ENCODE results near the gene VSIG10. TPM values are rescaled to one million over a fixed set of nuclear protein-coding genes. Genes with fewer than 3 reads are reported as not detected.
"Not testable (repeated sequence)": the region's sequence is repeated elsewhere in the genome, so short reads cannot be mapped to it uniquely, and the experiment has no call there.

Gene VSIG10
- total RNA-seq, 1 experiment from 2014 or later = 18.0 TPM

DNA sequence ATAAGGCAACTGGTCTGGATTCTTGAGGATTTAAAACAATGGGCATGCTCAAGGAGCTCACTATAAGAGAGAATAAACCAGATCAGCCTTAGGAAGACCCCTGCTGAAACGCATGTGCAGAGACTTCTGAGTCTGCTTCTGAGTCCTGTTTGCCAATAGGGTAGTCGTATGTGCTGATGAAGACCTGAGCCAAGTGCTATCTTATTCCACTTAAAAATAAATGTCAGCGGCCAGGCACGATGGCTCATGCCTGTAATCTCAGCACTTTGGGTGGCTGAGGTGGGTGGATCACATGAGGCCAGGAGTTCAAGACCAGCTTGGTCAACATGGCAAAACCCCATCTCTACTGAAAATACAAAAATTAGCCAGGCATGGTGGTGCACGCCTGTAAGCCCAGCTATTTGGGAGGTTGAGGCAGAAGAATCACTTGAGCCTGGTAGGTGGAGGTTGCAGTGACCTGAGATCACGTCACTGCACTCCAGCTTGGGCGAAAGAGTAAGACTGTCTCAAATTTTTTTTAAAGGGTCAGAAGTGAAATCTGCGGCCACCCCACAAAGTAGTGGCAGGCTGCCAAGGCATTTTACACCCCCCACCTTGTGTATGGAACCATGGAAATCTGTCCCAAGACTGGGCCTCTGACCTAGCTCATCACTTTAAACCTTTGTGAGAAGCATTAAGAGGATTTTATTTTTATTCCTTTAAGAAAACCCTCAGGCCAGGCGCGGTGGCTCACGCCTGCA, 67.0 kb downstream of the VSIG10 start:
- no peak overlapping the region for H3K4me3 ChIP-seq
- H3K36me3 ChIP-seq = peaks cover 61% of the 10 kb centered on the region
- H3K27me3 ChIP-seq = no peaks in the 10 kb centered on the region
- no peaks in the 10 kb centered on the region for H3K4me1 ChIP-seq
- H3K9me3 ChIP-seq (replicated peaks) = no peaks in the 10 kb centered on the region
- DNase-seq = no peak
- no peak overlapping the region for H3K27ac ChIP-seq

- Histone ChIP-seq H3K27me3 (no peaks in the 10 kb centered on the region), H3K4me3 (no peak overlapping the region), H3K36me3 (peaks cover 65% of the 10 kb centered on the region), H3K4me1 (no peaks in the 10 kb centered on the region), H3K9me3 (replicated peaks) (no peaks in the 10 kb centered on the region), H3K27ac (no peak overlapping the region)
- DNase-seq = no peak
Measured at GRCh38 chr12:118035190-118036041, 68.4 kb downstream of the VSIG10 start.

DNA sequence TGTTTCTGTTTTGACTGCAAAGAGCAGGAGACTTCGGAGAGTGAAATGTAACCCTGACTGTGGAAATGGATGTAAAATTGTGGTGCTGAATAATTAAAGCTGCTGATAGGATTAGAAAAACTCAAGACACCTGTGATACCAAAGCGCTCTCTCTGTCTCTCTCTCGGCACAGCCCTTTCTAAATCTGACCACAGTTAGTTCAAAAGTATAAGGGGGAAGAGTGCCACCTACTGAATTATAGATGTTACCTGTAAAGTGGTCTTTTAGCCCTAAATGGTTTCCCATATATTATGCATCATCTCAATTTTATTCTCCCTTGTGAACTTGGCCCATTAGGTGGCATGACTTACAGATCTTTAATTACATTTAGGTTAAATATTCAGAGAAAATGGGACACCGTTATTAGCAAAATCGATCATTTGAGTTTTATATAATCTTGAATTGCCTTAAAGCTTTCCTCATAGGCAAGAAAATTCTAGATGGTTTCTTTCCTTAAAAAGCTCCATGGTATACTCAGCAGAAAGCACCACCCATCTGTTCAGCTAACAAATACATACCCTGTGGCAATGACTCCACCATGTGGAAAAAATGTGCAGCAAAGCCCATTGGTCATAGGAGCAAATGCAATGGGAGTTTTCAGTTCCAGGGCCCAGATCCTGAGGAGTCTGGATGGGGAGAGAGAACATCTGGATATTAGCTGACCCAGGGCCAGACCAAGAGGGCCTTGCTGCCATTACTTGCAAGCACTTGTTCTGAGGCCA, 69.2 kb downstream of the VSIG10 start:
- DNase-seq = peak; percentile 13 to 27
- no peak overlapping the region for H3K4me3 ChIP-seq

GRCh38 chr12:118033902-118034301, 69.9 kb downstream of the VSIG10 start:
- no peaks in the 10 kb centered on the region for H3K27me3 ChIP-seq
- no peaks in the 10 kb centered on the region for H3K9me3 ChIP-seq (replicated peaks)
- no peak overlapping the region for H3K27ac ChIP-seq
- peaks cover 73% of the 10 kb centered on the region for H3K36me3 ChIP-seq
- H3K4me1 ChIP-seq = no peaks in the 10 kb centered on the region
- H3K4me3 ChIP-seq = no peak overlapping the region
- no peak for DNase-seq

More for the DNA sequence above, 69.2 kb downstream of the VSIG10 start:
- H3K27me3 ChIP-seq = no peaks in the 10 kb centered on the region
- H3K27ac ChIP-seq = no peak overlapping the region
- no peaks in the 10 kb centered on the region for H3K9me3 ChIP-seq (replicated peaks)
- H3K4me1 ChIP-seq = no peaks in the 10 kb centered on the region
- H3K36me3 ChIP-seq = peaks cover 73% of the 10 kb centered on the region

DNA sequence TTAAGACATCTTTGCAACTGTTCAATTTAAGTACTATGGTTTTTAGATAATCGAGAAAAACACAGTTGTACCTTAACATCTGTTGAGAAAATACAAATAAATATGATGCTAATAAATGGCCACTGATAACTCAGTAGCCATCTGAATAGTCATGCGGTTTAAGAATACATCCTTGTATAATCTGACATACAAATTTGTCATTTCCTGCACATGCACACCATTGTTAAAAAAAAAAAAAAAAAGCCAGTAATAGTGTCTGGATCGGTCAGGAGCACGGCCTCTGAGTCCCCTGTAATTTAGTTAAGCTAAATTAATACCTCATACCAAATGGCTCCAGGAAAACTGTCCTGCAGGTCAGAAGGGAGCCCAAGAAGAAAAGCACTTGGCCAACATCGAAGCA, 70.5 kb downstream of the VSIG10 start:
- no peak for DNase-seq
- Histone ChIP-seq H3K4me1 (no peaks in the 10 kb centered on the region), H3K27me3 (no peaks in the 10 kb centered on the region), H3K4me3 (no peak overlapping the region), H3K27ac (no peak overlapping the region), H3K9me3 (replicated peaks) (no peaks in the 10 kb centered on the region), H3K36me3 (peaks cover 77% of the 10 kb centered on the region)

DNA sequence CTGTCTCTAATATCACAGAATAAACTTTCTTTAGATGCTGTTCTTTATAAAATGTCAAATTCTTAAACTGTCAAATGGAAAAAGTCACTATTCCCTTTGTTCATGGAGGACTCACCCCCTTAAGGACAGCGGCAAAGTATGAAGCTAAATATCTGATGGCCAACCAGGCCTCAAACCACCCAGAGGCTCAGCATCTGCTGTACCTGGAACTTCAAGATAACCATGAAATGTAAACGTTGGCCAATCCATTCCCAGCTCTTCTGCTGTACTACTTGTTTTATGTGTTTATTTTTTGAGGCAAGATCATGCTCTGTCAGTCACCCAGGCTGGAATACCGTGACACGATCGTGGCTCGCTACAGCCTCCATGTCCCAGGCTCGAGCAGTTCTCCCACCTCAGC, 71.6 kb downstream of the VSIG10 start:
- Histone ChIP-seq H3K9me3 (replicated peaks) (no peaks in the 10 kb centered on the region), H3K36me3 (peaks cover 79% of the 10 kb centered on the region), H3K27ac (no peak overlapping the region), H3K4me3 (no peak overlapping the region), H3K4me1 (no peaks in the 10 kb centered on the region), H3K27me3 (no peaks in the 10 kb centered on the region)
- DNase-seq = no peak

DNA sequence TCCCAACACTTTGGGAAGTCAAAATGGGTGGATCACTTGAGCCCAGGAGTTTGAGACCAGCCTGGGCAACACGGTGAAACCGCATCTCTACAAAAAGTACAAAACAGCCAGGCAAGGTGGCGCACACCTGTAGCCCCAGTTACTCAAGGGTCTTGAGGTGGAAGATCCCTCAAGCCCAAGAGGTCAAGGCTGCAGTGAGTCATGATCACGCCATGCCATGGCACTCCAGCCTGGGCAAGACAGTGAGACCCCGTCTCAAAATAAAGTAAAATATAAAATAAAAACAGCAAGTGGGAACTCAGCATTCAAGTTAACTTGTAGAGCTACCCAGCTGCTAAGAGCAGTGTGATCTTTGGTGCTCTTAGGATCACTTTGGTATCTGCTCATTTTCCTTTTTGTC, 74.6 kb downstream of the VSIG10 start:
- H3K36me3 ChIP-seq = peaks cover 73% of the 10 kb centered on the region
- no peaks in the 10 kb centered on the region for H3K9me3 ChIP-seq (replicated peaks)
- no peak overlapping the region for H3K27ac ChIP-seq
- no peaks in the 10 kb centered on the region for H3K27me3 ChIP-seq
- H3K4me3 ChIP-seq = no peak overlapping the region
- H3K4me1 ChIP-seq = no peaks in the 10 kb centered on the region
- DNase-seq = no peak

DNA sequence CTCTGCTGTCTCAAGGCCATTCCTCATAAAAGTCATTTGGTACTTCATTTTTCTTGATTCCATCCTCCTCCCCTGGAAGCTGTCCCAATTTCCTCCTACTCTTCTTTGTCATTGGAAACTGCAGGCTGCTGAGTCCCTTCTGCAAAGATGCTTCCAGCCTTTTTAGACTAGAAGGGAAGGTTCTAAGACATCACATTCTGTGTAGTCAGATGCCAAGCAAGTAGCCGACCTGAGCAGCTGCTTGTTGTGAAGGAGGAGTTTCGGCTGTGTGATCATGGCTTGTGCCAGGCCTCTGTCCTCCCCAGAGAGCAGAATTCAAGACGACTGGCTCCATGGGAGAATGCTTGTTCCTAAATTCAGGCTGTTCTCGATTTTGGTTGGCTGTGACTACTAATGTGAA, 78.6 kb downstream of the VSIG10 start:
- DNase-seq = no peak
- H3K4me3 ChIP-seq = no peak overlapping the region
- peaks cover 50% of the 10 kb centered on the region for H3K36me3 ChIP-seq
- H3K27me3 ChIP-seq = no peaks in the 10 kb centered on the region
- no peak overlapping the region for H3K27ac ChIP-seq
- no peaks in the 10 kb centered on the region for H3K9me3 ChIP-seq (replicated peaks)
- H3K4me1 ChIP-seq = no peaks in the 10 kb centered on the region

DNA sequence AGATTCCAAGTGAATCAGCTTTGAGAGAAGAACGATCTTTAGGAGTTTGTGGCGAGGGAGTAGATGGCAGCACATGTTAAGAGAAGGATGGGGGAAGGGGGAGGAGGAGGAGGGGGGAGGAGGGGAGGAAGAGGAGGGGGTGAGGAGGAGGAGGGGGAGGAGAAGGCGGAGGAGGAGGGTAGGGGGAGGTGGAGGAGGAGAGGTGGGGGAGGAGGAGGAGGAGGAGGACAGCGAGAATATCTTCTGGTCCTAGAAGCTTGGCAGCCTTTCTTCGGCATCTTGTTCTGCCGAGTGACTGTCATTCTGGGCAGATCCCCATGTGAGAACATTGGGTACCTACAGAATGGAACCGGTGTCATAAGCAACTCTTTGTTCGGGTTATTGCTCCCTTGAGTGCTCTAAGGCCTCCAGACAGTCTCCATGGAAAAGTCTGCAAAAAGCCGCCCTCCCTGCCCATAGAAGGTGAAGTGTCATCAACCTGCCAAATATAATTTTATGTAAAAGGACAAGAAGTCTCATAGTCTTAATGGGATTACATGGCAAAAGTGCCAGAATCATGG, 80.4 kb downstream of the VSIG10 start:
- Histone ChIP-seq H3K9me3 (replicated peaks) (no peaks in the 10 kb centered on the region), H3K4me3 (no peak overlapping the region), H3K4me1 (no peaks in the 10 kb centered on the region), H3K36me3 (peaks cover 53% of the 10 kb centered on the region), H3K27me3 (no peaks in the 10 kb centered on the region), H3K27ac (no peak overlapping the region)
- no peak for DNase-seq

- Histone ChIP-seq H3K4me1 (no peaks in the 10 kb centered on the region; the same call in 1 of the 2 replicates), H3K27me3 (no peaks in the 10 kb centered on the region), H3K9me3 (replicated peaks) (no peaks in the 10 kb centered on the region), H3K4me3 (no peak overlapping the region), H3K27ac (no peak overlapping the region), H3K36me3 (peaks cover 53% of the 10 kb centered on the region)
- no peak for DNase-seq
Measured at GRCh38 chr12:118022728-118023109, 81.1 kb downstream of the VSIG10 start.

DNA sequence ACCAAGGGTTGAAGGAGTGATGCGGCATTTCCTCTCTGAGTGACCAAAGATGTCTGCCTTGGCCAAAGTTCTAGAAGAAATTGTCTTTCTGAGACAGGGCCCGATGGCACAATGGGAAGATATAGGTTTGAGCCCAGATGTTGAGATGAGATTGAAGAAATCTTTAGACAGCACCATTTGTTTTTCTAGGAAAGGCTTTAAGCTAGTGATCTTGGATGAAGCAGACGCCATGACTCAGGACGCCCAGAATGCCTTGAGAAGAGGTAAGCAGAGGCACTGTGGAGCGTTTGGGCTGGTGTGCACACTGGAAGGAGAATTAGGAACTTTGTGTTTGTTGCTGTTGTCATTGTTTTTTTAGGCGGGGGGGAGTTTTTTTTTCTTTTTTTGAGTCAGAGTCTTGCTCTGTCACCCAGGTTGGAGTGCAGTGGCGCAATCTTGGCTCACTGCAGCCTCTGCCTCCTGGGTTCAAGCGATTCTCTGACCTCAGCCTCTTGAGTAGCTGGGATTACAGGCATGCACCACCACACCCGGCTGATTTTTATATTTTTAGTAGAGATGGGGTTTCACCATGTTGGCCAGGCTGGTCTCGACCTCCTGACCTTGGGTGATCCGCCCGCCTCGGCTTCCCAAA, 81.6 kb downstream of the VSIG10 start:
- not testable (repeated sequence) for DNase-seq; H3K4me1 ChIP-seq; H3K27ac ChIP-seq; H3K4me3 ChIP-seq; H3K27me3 ChIP-seq; H3K9me3 ChIP-seq (replicated peaks)
- H3K36me3 ChIP-seq = peaks cover 53% of the 10 kb centered on the region

DNA sequence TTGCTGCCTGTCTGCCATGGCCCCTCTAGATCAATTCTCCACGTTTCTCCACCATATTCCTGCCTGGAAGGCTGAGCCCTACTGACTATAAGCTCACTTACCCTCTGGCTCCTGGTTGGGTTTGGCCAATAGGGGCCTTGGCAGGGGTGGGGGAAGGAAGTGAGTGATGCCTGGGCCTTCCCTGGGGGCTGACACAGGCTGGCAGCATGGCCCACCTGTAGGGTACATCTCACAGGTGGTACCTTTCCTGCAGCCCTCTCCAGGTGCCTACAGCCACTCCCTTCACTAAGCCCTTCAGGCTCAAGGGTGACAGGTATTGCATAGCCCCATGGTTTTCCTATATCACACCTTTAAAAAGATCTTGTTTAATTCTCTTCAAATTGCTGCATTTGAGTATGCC, 83.8 kb downstream of the VSIG10 start:
- Histone ChIP-seq H3K36me3 (peaks cover 41% of the 10 kb centered on the region), H3K27me3 (no peaks in the 10 kb centered on the region), H3K27ac (no peak overlapping the region), H3K4me3 (no peak overlapping the region), H3K4me1 (no peaks in the 10 kb centered on the region; the same call in 1 of the 2 replicates), H3K9me3 (replicated peaks) (no peaks in the 10 kb centered on the region)
- no peak for DNase-seq

GRCh38 chr12:118017926-118018325, 85.9 kb downstream of the VSIG10 start:
- H3K27me3 ChIP-seq = no peaks in the 10 kb centered on the region
- no peaks in the 10 kb centered on the region for H3K9me3 ChIP-seq (replicated peaks)
- no peak for DNase-seq
- no peak overlapping the region for H3K27ac ChIP-seq
- H3K36me3 ChIP-seq = peaks cover 35% of the 10 kb centered on the region
- H3K4me1 ChIP-seq = no peaks in the 10 kb centered on the region; the same call in 1 of the 2 replicates
- H3K4me3 ChIP-seq = 0 out of 2 replicates have a peak overlapping the region, but pooled peaks have one; percentile 95
